Measurements from ENCODE around the gene DRD4. TPM values are rescaled to one million over a fixed set of nuclear protein-coding genes. Genes with fewer than 3 reads are reported as not detected.

The DRD4 gene
- total and polyA plus RNA-seq, 4 donors, result 0.05 to 1.1 (median 0.35) TPM; not detected in 1

DNA sequence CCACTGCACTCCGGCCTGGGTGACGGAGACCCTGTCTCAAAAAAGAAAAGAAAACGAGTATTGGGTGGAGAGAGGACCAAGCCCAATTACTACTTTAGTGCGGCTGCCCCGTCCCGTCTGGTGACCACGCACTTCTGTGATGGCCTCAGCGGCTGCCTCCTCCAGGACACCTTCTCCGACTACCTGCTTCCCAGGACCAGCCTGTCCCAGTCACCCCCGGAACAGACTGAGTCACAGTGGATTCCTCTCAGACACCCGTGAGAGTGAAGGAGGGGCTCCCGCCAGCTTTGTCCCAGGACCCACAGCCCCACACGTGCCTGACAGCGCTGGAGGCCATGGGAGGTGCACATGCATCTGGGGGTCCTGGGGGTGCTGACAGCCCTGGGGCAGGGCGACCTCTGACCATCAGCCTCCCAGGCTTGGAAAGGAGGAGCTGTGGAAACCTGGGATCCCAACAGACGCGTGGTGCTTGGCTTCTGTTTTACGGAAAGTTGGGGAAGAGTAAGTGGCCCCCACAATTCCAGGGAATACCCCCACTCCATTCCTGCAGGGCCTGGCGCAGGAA, 4.8 kb downstream of the DRD4 start:
- H3K4me3 ChIP-seq, result no peak overlapping the region
- H3K36me3 ChIP-seq (ENCODE audit: control insufficient read depth in 4 of 4, insufficient read depth in 4 of 4, low read length in 4 of 4), result peaks cover 0 to 23% (median 5%) of the 10 kb centered on the region in 4 donors
- no peak for TF ChIP-seq CTCF (IDR thresholded peaks at IDR 0.05; ENCODE audit: control extremely low read depth, extremely low read depth)
- no peak overlapping the region for H3K9ac ChIP-seq (ENCODE audit: insufficient read depth in 1 of 2, low read length in 2 of 2)
- H3K27me3 ChIP-seq (ENCODE audit: control insufficient read depth in 3 of 3, insufficient read depth in 3 of 3, low read length in 2 of 3), result peaks cover 0 to 27% (median 18%) of the 10 kb centered on the region in 3 donors
- WGBS, 2 donors, result 94 to 95% methylated on average over 19 of the region's 19 CpGs
- peaks cover 0 to 4% (median 0%) of the 10 kb centered on the region in 4 donors for H3K9me3 ChIP-seq (ENCODE audit: control insufficient read depth in 4 of 4, insufficient read depth in 3 of 4, low read length in 3 of 4)
- peaks cover 0 to 13% (median 3%) of the 10 kb centered on the region in 5 donors for H3K4me1 ChIP-seq (ENCODE audit: control insufficient read depth in 5 of 5, insufficient read depth in 5 of 5, low read length in 5 of 5)
- DNase-seq (no peak), ATAC-seq (ENCODE audit: insufficient read depth, low FRiP score) (no peak)
- no peak overlapping the region for H3K27ac ChIP-seq (ENCODE audit: low read depth in 1 of 2, low read length in 1 of 2)

GRCh38 chr11:643366-643765, 6.3 kb downstream of the DRD4 start:
- TF ChIP-seq CTCF (IDR thresholded peaks at IDR 0.05; ENCODE audit: control extremely low read depth, extremely low read depth), result no peak
- peaks cover 1 to 24% (median 5%) of the 10 kb centered on the region in 4 donors for H3K36me3 ChIP-seq (ENCODE audit: control insufficient read depth in 4 of 4, insufficient read depth in 4 of 4, low read length in 4 of 4)
- DNase-seq, result no peak
- H3K9me3 ChIP-seq (ENCODE audit: control insufficient read depth in 4 of 4, insufficient read depth in 3 of 4, low read length in 3 of 4), result peaks cover 0 to 4% (median 0%) of the 10 kb centered on the region in 4 donors
- no peak overlapping the region for H3K27ac ChIP-seq (ENCODE audit: low read depth in 1 of 2, low read length in 1 of 2)
- no peak overlapping the region for H3K9ac ChIP-seq (ENCODE audit: insufficient read depth in 1 of 2, low read length in 2 of 2)
- peaks cover 0 to 10% (median 0%) of the 10 kb centered on the region in 5 donors for H3K4me1 ChIP-seq (ENCODE audit: control insufficient read depth in 5 of 5, insufficient read depth in 5 of 5, low read length in 5 of 5)
- no peak overlapping the region for H3K4me3 ChIP-seq
- no peak for ATAC-seq (ENCODE audit: insufficient read depth, low FRiP score)
- 92 to 97% methylated on average over 9 of the region's 9 CpGs for WGBS, 2 donors
- H3K27me3 ChIP-seq (ENCODE audit: control insufficient read depth in 3 of 3, insufficient read depth in 3 of 3, low read length in 2 of 3), result peaks cover 0 to 15% (median 10%) of the 10 kb centered on the region in 3 donors

- WGBS, 2 donors, result 92% methylated on average over 50 of the region's 50 CpGs
- H3K4me1 ChIP-seq (ENCODE audit: control insufficient read depth in 5 of 5, insufficient read depth in 5 of 5, low read length in 5 of 5), result peaks cover 0 to 6% (median 0%) of the 10 kb centered on the region in 5 donors
- peaks cover 0 to 4% (median 0%) of the 10 kb centered on the region in 4 donors for H3K9me3 ChIP-seq (ENCODE audit: control insufficient read depth in 4 of 4, insufficient read depth in 3 of 4, low read length in 3 of 4)
- peaks cover 2 to 25% (median 5%) of the 10 kb centered on the region in 4 donors for H3K36me3 ChIP-seq (ENCODE audit: control insufficient read depth in 4 of 4, insufficient read depth in 4 of 4, low read length in 4 of 4)
- no peak for TF ChIP-seq CTCF (IDR thresholded peaks at IDR 0.05; ENCODE audit: control extremely low read depth, extremely low read depth)
- DNase-seq (no peak), ATAC-seq (ENCODE audit: insufficient read depth, low FRiP score) (no peak)
- no peak overlapping the region for H3K9ac ChIP-seq (ENCODE audit: insufficient read depth in 1 of 2, low read length in 2 of 2)
- no peak overlapping the region for H3K27ac ChIP-seq (ENCODE audit: low read depth in 1 of 2, low read length in 1 of 2)
- no peak overlapping the region for H3K4me3 ChIP-seq
- peaks cover 0 to 8% (median 2%) of the 10 kb centered on the region in 3 donors for H3K27me3 ChIP-seq (ENCODE audit: control insufficient read depth in 3 of 3, insufficient read depth in 3 of 3, low read length in 2 of 3)
These were observed 7.0 kb downstream of the DRD4 start for GRCh38 chr11:643849-644738.

Data from lung (tissue), 12 donors.